SK-N-SH (cell line): ENCODE measurements around the gene SIL1. TPM values are rescaled to one million over a fixed set of nuclear protein-coding genes. Genes with fewer than 3 reads are reported as not detected.

Source experiments
- CTCF ChIA-PET: fragments of 300-600, 350-600 bp; formaldehyde crosslinking; extraction: SDS; loops from one replicate; lab custom pipeline; 2021; lab: Yijun Ruan, JAX
- POLR2A ChIA-PET: fragments of 350-600 bp; sonication (Branson Sonifier 250); formaldehyde crosslinking; extraction: SDS; loops from one replicate; lab custom pipeline; 2020; ENCODE audit warnings: antibody characterized with exemption, inconsistent platforms; lab: Yijun Ruan, JAX
- DNase-seq: peaks from one replicate; pipeline ENCODE4 v3.0.0; 2012
- H2AFZ ChIP-seq: fragments of 200-600 bp; sonication (generic); 2 replicates; pipeline ENCODE4 v1.8.1; 2016; ENCODE audit warnings: antibody characterized with exemption, mild to moderate bottlenecking, low read depth
- H3F3A ChIP-seq: fragments of 200-600 bp; sonication (generic); replicated peaks from 2 replicates; pipeline ENCODE3; 2016; ENCODE audit warnings: antibody characterized with exemption, mild to moderate bottlenecking; ENCODE audit not compliant: insufficient read depth
- H3K27ac ChIP-seq, 2 experiments: fragments of 200-500 bp in 1 of 2; fragments of 200-600 bp in 1 of 2; sonication (Bioruptor generic) in 1 of 2; sonication (generic), shearing (Covaris generic) in 1 of 2; 2 replicates each; pipeline versions ENCODE4 v1.5.1 to v1.6.1; 2014 to 2016; ENCODE audit warnings: low read depth in 2 of 2, inconsistent platforms in 1 of 2, low read length in 1 of 2, mild to moderate bottlenecking in 1 of 2, mixed read lengths in 1 of 2
- H3K27me3 ChIP-seq: fragments of 200-600 bp; sonication (generic), shearing (Covaris generic); 2 replicates; pipeline ENCODE4 v1.6.1; 2016; ENCODE audit warnings: mixed run types; ENCODE audit not compliant: insufficient read depth
- H3K36me3 ChIP-seq, 2 experiments: fragments of 200-500 bp in 1 of 2; fragments of 200-600 bp in 1 of 2; sonication (Bioruptor generic) in 1 of 2; sonication (generic) in 1 of 2; replicated peaks in 1 of 2; 2 replicates each; pipeline versions ENCODE3 to v1.5.1; 2014 to 2016; ENCODE audit warnings: low read length in 1 of 2, mild to moderate bottlenecking in 1 of 2; ENCODE audit not compliant: insufficient read depth in 2 of 2, control insufficient read depth in 1 of 2
- H3K4me1 ChIP-seq, 2 experiments: fragments of 200-500 bp in 1 of 2; fragments of 200-600 bp in 1 of 2; sonication (Bioruptor generic) in 1 of 2; sonication (generic), shearing (Covaris generic) in 1 of 2; 2 replicates each; pipeline versions ENCODE4 v1.5.1 to v1.6.1; 2014 to 2016; ENCODE audit warnings: low read depth in 1 of 2, low read length in 1 of 2, mixed run types in 1 of 2; ENCODE audit not compliant: insufficient read depth in 2 of 2, control insufficient read depth in 1 of 2
- H3K4me2 ChIP-seq: fragments of 200-600 bp; sonication (generic), shearing (Covaris generic); 2 replicates; pipeline ENCODE4 v1.6.1; 2017; ENCODE audit warnings: mixed run types
- H3K4me3 ChIP-seq, 2 experiments: fragments of 200-500 bp in 1 of 2; fragments of 200-600 bp in 1 of 2; sonication (Bioruptor generic) in 1 of 2; sonication (generic), shearing (Covaris generic) in 1 of 2; 2 replicates each; pipeline versions ENCODE4 v1.5.1 to v1.8.1; 2014 to 2016; ENCODE audit warnings: low read depth in 2 of 2, inconsistent platforms in 1 of 2, low read length in 1 of 2, mild to moderate bottlenecking in 1 of 2, mixed read lengths in 1 of 2, moderate library complexity in 1 of 2
- H3K79me2 ChIP-seq: fragments of 200-600 bp; sonication (generic); 2 replicates; pipeline ENCODE4 v1.8.1; 2017; ENCODE audit warnings: mild to moderate bottlenecking; ENCODE audit not compliant: insufficient read depth
- H3K9ac ChIP-seq: fragments of 200-600 bp; sonication (generic); 2 replicates; pipeline ENCODE4 v1.6.1; 2017; ENCODE audit warnings: mixed run types
- H3K9me2 ChIP-seq: fragments of 200-600 bp; sonication (generic); 2 replicates; pipeline ENCODE4 v1.6.1; 2017; ENCODE audit warnings: mixed run types
- H3K9me3 ChIP-seq: fragments of 200-600 bp; sonication (generic); 2 replicates; pipeline ENCODE4 v1.6.1; 2017; ENCODE audit warnings: mixed run types, mild to moderate bottlenecking, moderate library complexity
- H4K20me1 ChIP-seq: fragments of 200-600 bp; sonication (generic); 2 replicates; pipeline ENCODE4 v1.6.1; 2017; ENCODE audit warnings: mild to moderate bottlenecking, mixed run types; ENCODE audit not compliant: insufficient read depth
- CHD2 ChIP-seq: fragments of 150-350 bp; IDR thresholded peaks from 2 replicates; pipeline ENCODE4 v1.6.1; 2018; ENCODE audit warnings: low read length; ENCODE audit not compliant: partially characterized antibody
- CTCF ChIP-seq: fragments of 200-600 bp; sonication (generic); IDR thresholded peaks from 2 replicates; pipeline ENCODE4 v1.6.1; 2017; ENCODE audit warnings: antibody characterized with exemption, mild to moderate bottlenecking, moderate library complexity
- EP300 ChIP-seq, 2 experiments: IDR thresholded peaks; 2 replicates each; pipeline versions ENCODE4 v1.4.0 to v1.6.1; 2012; ENCODE audit warnings: borderline replicate concordance in 1 of 2, low read depth in 1 of 2, low read length in 1 of 2
- FOSL2 ChIP-seq: IDR thresholded peaks from 2 replicates; pipeline ENCODE4 v1.4.0; 2012; ENCODE audit warnings: low read depth, mild to moderate bottlenecking, moderate library complexity, borderline replicate concordance
- FOXJ3 ChIP-seq: sonication (generic); formaldehyde crosslinking; IDR thresholded peaks from 2 replicates; pipeline ENCODE4 v1.5.1; 2020; ENCODE audit warnings: mild to moderate bottlenecking, missing genetic modification reagents
- GABPA ChIP-seq: IDR thresholded peaks from 2 replicates; pipeline ENCODE4 v1.4.0; 2012; ENCODE audit warnings: low read depth, mild to moderate bottlenecking
- MEF2A ChIP-seq: IDR thresholded peaks from 2 replicates; pipeline ENCODE4 v1.4.0; 2012; ENCODE audit warnings: low read depth, borderline replicate concordance
- NFIC ChIP-seq: IDR thresholded peaks from 2 replicates; pipeline ENCODE4 v1.4.0; 2012; ENCODE audit warnings: borderline replicate concordance
- RAD21 ChIP-seq: IDR thresholded peaks from 2 replicates; pipeline ENCODE4 v1.6.1; 2012; ENCODE audit warnings: mild to moderate bottlenecking, low read length
- RCOR1 ChIP-seq: fragments of 150-350 bp; IDR thresholded peaks from 2 replicates; pipeline ENCODE4 v1.6.1; 2017; ENCODE audit warnings: antibody characterized with exemption, low read length
- RFX5 ChIP-seq: IDR thresholded peaks from 2 replicates; pipeline ENCODE4 v1.6.1; 2012; ENCODE audit warnings: mild to moderate bottlenecking, improper control_type of control experiment, low read length
- RXRA ChIP-seq: IDR thresholded peaks from 2 replicates; pipeline ENCODE4 v1.4.0; 2012; ENCODE audit warnings: low read depth, mild to moderate bottlenecking, borderline replicate concordance
- SIN3A ChIP-seq: IDR thresholded peaks from 2 replicates; pipeline ENCODE4 v1.6.1; 2012; ENCODE audit warnings: low read depth, mild to moderate bottlenecking, low read length, moderate library complexity, borderline replicate concordance
- SMC3 ChIP-seq: IDR thresholded peaks from 2 replicates; pipeline ENCODE4 v1.6.1; 2012; ENCODE audit warnings: low read depth, low read length, improper control_type of control experiment
- TAF1 ChIP-seq: IDR thresholded peaks from 2 replicates; pipeline ENCODE4 v1.6.1; 2012; ENCODE audit warnings: low read depth, mild to moderate bottlenecking, low read length, moderate library complexity, borderline replicate concordance
- WGBS: methylation state at CpG from one replicate; pipeline ENCODE4 v1.1.6; 2017; ENCODE audit warnings: low lambda C conversion rate; 5-methylcytosine and 5-hydroxymethylcytosine counted together
- polyA plus RNA-seq, 3 experiments: library from polyadenylated mRNA; depleted of rRNA; stranded (reverse); fragments of >200 nt; gene quantifications; 2 replicates each; pipeline ENCODE4 v1.2.3, GENCODE V29; 2012
- TF ChIP-seq, protein P1 (sequence below): IDR thresholded peaks from 2 replicates; pipeline ENCODE4 v1.6.1; 2012; ENCODE audit warnings: mild to moderate bottlenecking, low read depth, low read length, moderate library complexity
- TF ChIP-seq, protein P2 (sequence below): IDR thresholded peaks from 2 replicates; pipeline ENCODE4 v1.4.0; 2012; ENCODE audit warnings: low read depth, borderline replicate concordance
- TF ChIP-seq, protein P3 (sequence below): IDR thresholded peaks from 2 replicates; pipeline ENCODE4; 2012

The SIL1 gene
- polyA plus RNA-seq, 1 of the 3 experiments (the other 2 are of a cell fraction), result 25.9 TPM

GRCh38 chr5:139150367-139150999 lies 47.7 kb downstream of the SIL1 start:
- Histone ChIP-seq H3K4me3 (no peak overlapping the region), H3K36me3 (no peaks in the 10 kb centered on the region), H3K9me3 (no peaks in the 10 kb centered on the region), H3K27ac (no peak overlapping the region), H3K9me2 (no peaks in the 10 kb centered on the region), H3F3A (peaks cover 6% of the 10 kb centered on the region), H3K4me1 (peaks cover 9 to 35% of the 10 kb centered on the region in 2 experiments; a peak in 3 of 4 replicates), H2AFZ (no peak overlapping the region), H3K9ac (no peak overlapping the region), H3K27me3 (no peaks in the 10 kb centered on the region), H4K20me1 (no peaks in the 10 kb centered on the region), H3K79me2 (no peaks in the 10 kb centered on the region), H3K4me2 (no peak overlapping the region)
- ChIA-PET POLR2A (no interaction called here), CTCF (interaction anchor here (0.8 kb wide), 1 partner anchor 9 kb away, joined by 3 read pairs; no protein-coding TSS in a partner anchor)
- 95% methylated on average over 9 of the region's 9 CpGs for WGBS
- TF ChIP-seq FOXJ3 (CRISPR knock-in tag) (no peak), EP300 (IDR thresholded peaks at IDR 0.05; ENCODE audit: borderline replicate concordance in 1 of 2, low read depth in 1 of 2, low read length in 1 of 2) (no peak), NFIC (no peak), CHD2 (no peak), FOSL2 (no peak), SIN3A (no peak), RXRA (no peak), MEF2A (no peak), RAD21 (no peak)
- DNase-seq, result no peak

- H3F3A ChIP-seq, result peaks cover 15% of the 10 kb centered on the region
- POLR2A ChIA-PET, result interaction anchor here (0.6 kb wide), 1 partner anchor 372 kb away, joined by 6 read pairs; no protein-coding TSS in a partner anchor
- CTCF ChIA-PET, result interaction anchor here (1.3 kb wide), 1 partner anchor 11 kb away, joined by 4 read pairs; no protein-coding TSS in a partner anchor
Observed at GRCh38 chr5:139149477-139150199, 48.5 kb downstream of the SIL1 start.

More at GRCh38 chr5:139149477-139150199, 48.5 kb downstream of the SIL1 start:
- Histone ChIP-seq H2AFZ (no peak overlapping the region), H3K9me3 (no peaks in the 10 kb centered on the region), H3K79me2 (no peaks in the 10 kb centered on the region), H3K4me2 (no peak overlapping the region), H4K20me1 (no peaks in the 10 kb centered on the region), H3K9ac (no peak overlapping the region), H3K9me2 (no peaks in the 10 kb centered on the region), H3K36me3 (no peaks in the 10 kb centered on the region), H3K27me3 (no peaks in the 10 kb centered on the region), H3K4me3 (no peak overlapping the region), H3K27ac (no peak overlapping the region), H3K4me1 (peaks cover 9 to 35% of the 10 kb centered on the region in 2 experiments; a peak in 3 of 4 replicates)
- 61% methylated on average over 3 of the region's 3 CpGs for WGBS
- no peak for DNase-seq
- no peak for TF ChIP-seq GABPA
- TF ChIP-seq, protein P1, sequence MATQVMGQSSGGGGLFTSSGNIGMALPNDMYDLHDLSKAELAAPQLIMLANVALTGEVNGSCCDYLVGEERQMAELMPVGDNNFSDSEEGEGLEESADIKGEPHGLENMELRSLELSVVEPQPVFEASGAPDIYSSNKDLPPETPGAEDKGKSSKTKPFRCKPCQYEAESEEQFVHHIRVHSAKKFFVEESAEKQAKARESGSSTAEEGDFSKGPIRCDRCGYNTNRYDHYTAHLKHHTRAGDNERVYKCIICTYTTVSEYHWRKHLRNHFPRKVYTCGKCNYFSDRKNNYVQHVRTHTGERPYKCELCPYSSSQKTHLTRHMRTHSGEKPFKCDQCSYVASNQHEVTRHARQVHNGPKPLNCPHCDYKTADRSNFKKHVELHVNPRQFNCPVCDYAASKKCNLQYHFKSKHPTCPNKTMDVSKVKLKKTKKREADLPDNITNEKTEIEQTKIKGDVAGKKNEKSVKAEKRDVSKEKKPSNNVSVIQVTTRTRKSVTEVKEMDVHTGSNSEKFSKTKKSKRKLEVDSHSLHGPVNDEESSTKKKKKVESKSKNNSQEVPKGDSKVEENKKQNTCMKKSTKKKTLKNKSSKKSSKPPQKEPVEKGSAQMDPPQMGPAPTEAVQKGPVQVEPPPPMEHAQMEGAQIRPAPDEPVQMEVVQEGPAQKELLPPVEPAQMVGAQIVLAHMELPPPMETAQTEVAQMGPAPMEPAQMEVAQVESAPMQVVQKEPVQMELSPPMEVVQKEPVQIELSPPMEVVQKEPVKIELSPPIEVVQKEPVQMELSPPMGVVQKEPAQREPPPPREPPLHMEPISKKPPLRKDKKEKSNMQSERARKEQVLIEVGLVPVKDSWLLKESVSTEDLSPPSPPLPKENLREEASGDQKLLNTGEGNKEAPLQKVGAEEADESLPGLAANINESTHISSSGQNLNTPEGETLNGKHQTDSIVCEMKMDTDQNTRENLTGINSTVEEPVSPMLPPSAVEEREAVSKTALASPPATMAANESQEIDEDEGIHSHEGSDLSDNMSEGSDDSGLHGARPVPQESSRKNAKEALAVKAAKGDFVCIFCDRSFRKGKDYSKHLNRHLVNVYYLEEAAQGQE, result no peak
- TF ChIP-seq, protein P2, sequence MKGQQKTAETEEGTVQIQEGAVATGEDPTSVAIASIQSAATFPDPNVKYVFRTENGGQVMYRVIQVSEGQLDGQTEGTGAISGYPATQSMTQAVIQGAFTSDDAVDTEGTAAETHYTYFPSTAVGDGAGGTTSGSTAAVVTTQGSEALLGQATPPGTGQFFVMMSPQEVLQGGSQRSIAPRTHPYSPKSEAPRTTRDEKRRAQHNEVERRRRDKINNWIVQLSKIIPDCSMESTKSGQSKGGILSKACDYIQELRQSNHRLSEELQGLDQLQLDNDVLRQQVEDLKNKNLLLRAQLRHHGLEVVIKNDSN, result no peak
- no peak for TF ChIP-seq SMC3
- TF ChIP-seq FOSL2, result no peak
- no peak for TF ChIP-seq RCOR1
- TF ChIP-seq, protein P3, sequence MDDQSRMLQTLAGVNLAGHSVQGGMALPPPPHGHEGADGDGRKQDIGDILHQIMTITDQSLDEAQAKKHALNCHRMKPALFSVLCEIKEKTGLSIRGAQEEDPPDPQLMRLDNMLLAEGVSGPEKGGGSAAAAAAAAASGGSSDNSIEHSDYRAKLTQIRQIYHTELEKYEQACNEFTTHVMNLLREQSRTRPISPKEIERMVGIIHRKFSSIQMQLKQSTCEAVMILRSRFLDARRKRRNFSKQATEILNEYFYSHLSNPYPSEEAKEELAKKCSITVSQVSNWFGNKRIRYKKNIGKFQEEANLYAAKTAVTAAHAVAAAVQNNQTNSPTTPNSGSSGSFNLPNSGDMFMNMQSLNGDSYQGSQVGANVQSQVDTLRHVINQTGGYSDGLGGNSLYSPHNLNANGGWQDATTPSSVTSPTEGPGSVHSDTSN, result no peak
- TF ChIP-seq SIN3A, result no peak
- TF ChIP-seq TAF1, result no peak
- TF ChIP-seq CTCF, result no peak
- TF ChIP-seq RFX5, result no peak
- no peak for TF ChIP-seq CHD2
